H1 (cell line): ENCODE measurements around the gene SRSF7. TPM values are rescaled to one million over a fixed set of nuclear protein-coding genes. Genes with fewer than 3 reads are reported as not detected.

ENCODE experiments used
- polyA plus RNA-seq, 7 experiments: library from polyadenylated mRNA; depleted of rRNA in 3 of 7; stranded (reverse) in 5 of 7; unstranded in 2 of 7; fragments of >200 nt in 5 of 7; fragments of 200-250 nt in 2 of 7; gene quantifications; 1 replicate in 5 of 7; 2 replicates in 1 of 7; 4 replicates in 1 of 7; pipeline versions ENCODE4 v1.2.1 to v1.2.3, GENCODE V29; 2011 to 2013; ENCODE audit warnings: missing spikeins in 2 of 7, mixed read lengths in 2 of 7
- total RNA-seq: library from RNA; stranded (reverse); fragmentation: NEBNext Ultra II Directional; extraction: Animal tissue kit (Norgen Biotek cat#: 25700); gene quantifications from 2 replicates; pipeline ENCODE4 v1.2.1, GENCODE V29; 2021
- TF ChIP-seq, protein P1 (sequence below), 3 experiments: IDR thresholded peaks; 1 replicate in 2 of 3; 2 replicates in 1 of 3; pipeline versions ENCODE4 v1.5.1 to v1.6.1; 2011; ENCODE audit warnings: low read length in 3 of 3, mild to moderate bottlenecking in 3 of 3, inconsistent platforms in 2 of 3, low read depth in 1 of 3, moderate library complexity in 1 of 3; ENCODE audit not compliant: insufficient read depth in 1 of 3; ENCODE audit errors: control extremely low read depth in 1 of 3

Gene SRSF7
- total and polyA plus RNA-seq, 2 of the 8 experiments (the other 6 are each of a cell fraction or from before 2014, with no cell fraction given) = 370 to 415 TPM

DNA sequence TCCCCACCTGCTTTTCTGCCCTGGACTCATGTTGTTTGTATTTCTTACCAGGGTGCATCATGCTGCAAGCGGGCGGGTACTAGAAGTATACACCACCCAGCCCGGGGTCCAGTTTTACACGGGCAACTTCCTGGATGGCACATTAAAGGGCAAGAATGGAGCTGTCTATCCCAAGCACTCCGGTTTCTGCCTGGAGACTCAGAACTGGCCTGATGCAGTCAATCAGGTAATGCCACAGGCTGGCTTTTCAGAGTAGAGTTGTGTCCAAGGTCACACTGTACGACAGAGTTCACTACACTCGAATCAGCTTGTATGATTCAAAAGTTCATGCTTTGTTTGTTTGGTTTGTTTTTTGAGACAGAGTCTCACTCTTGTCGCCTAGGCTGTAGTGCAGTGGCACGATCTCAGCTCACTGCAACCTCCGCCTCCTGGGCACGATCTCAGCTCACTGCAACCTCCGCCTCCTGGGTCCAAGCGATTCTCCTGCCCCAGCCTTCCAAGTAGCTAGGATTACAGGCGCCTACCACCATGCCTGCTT is 19.4 kb downstream of the SRSF7 start (continued):
- TF ChIP-seq, protein P1, sequence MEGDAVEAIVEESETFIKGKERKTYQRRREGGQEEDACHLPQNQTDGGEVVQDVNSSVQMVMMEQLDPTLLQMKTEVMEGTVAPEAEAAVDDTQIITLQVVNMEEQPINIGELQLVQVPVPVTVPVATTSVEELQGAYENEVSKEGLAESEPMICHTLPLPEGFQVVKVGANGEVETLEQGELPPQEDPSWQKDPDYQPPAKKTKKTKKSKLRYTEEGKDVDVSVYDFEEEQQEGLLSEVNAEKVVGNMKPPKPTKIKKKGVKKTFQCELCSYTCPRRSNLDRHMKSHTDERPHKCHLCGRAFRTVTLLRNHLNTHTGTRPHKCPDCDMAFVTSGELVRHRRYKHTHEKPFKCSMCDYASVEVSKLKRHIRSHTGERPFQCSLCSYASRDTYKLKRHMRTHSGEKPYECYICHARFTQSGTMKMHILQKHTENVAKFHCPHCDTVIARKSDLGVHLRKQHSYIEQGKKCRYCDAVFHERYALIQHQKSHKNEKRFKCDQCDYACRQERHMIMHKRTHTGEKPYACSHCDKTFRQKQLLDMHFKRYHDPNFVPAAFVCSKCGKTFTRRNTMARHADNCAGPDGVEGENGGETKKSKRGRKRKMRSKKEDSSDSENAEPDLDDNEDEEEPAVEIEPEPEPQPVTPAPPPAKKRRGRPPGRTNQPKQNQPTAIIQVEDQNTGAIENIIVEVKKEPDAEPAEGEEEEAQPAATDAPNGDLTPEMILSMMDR (IDR thresholded peaks at IDR 0.05; ENCODE audit: control extremely low read depth in 1 of 3, insufficient read depth in 1 of 3, low read depth in 1 of 3, low read length in 3 of 3) = no peak
- TF ChIP-seq, all 59 proteins: peak for 0
